Nephron progenitor cell (in vitro differentiated cells): Measurements from ENCODE around the gene FCRL3.

Experiments used
- DNase-seq: peaks from one replicate; pipeline ENCODE4 v3.0.0; 2021
- H3K27ac Mint-ChIP-seq: 2 replicates; pipeline ENCODE4 v1.8.0; 2021; ENCODE audit warnings: mild to moderate bottlenecking, moderate library complexity, mixed read lengths
- H3K27me3 Mint-ChIP-seq: 2 replicates; pipeline ENCODE4 v1.8.0; 2021; ENCODE audit warnings: mild to moderate bottlenecking, low read depth, mixed read lengths; ENCODE audit not compliant: poor library complexity
- H3K36me3 Mint-ChIP-seq: 2 replicates; pipeline ENCODE4 v1.8.0; 2021; ENCODE audit warnings: low read depth, mixed read lengths
- H3K4me1 Mint-ChIP-seq: 2 replicates; pipeline ENCODE4 v1.8.0; 2021; ENCODE audit warnings: mixed read lengths
- H3K4me3 Mint-ChIP-seq: 2 replicates; pipeline ENCODE4 v1.8.0; 2021; ENCODE audit warnings: mild to moderate bottlenecking, moderate library complexity, mixed read lengths
- H3K9me3 Mint-ChIP-seq: 2 replicates; pipeline ENCODE4 v1.8.0; 2021; ENCODE audit warnings: mild to moderate bottlenecking, moderate library complexity, mixed read lengths
- TF ChIP-seq, protein P1 (sequence below): fragments of 200-600 bp; sonication (generic); IDR thresholded peaks from 2 replicates; pipeline ENCODE4 v1.5.0; 2021; ENCODE audit warnings: antibody characterized with exemption

The FCRL3 gene

DNA sequence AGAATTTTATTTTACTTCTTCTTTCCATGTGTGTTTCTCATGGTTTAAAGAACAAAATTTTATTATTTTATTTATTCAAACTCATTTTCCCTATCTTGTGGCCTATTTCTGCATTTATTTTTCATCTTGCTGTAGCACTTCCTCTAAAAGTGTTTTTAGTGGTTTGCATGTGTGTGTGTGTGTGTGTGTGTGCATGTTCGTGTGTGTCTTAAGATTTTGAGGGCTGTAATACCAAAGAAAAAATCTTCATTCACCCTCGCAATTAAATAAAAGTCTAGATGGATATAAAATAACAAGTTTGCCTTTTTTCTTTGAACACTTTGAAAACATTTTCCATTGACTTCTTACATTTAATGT is 24.6 kb upstream of the FCRL3 start:
- no peaks in the 10 kb centered on the region for H3K4me1 Mint-ChIP-seq
- DNase-seq, result no peak

DNA sequence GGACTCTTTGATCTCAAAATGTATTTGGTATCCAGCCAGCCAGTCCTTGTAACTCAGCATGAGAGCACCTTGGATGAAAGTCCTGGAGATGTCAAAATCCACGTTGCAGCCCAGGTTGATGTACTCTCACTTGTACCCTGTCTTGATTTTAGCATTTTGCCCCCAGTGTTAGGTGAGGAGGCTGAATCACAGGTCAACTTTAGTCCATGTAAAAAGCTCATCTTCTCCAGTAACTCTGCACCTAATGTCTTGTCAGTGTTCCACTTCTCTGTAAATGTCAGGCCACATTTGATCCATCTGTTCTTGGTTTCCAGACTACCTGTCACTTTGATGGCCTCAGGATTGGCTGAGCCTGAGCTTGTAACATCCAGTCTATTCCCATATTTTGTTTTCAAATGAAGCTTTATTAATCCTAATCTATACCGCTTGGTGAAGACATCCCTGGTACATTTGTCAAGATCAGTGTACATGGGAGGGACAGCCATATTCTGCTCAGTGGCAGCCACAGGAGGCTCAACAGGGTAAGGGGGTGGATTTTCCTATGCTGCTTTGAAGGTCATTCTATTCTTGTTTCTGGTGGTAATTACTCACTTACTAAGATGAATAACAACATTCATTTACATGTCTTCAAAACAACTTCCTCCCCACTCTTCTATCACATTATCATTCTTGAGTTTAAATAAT is 24.1 kb upstream of the FCRL3 start:
- H3K36me3 Mint-ChIP-seq, result no peaks in the 10 kb centered on the region
- no peak overlapping the region for H3K27ac Mint-ChIP-seq
- H3K4me1 Mint-ChIP-seq, result no peaks in the 10 kb centered on the region
- H3K27me3 Mint-ChIP-seq, result peaks cover 3% of the 10 kb centered on the region
- TF ChIP-seq, protein P1, sequence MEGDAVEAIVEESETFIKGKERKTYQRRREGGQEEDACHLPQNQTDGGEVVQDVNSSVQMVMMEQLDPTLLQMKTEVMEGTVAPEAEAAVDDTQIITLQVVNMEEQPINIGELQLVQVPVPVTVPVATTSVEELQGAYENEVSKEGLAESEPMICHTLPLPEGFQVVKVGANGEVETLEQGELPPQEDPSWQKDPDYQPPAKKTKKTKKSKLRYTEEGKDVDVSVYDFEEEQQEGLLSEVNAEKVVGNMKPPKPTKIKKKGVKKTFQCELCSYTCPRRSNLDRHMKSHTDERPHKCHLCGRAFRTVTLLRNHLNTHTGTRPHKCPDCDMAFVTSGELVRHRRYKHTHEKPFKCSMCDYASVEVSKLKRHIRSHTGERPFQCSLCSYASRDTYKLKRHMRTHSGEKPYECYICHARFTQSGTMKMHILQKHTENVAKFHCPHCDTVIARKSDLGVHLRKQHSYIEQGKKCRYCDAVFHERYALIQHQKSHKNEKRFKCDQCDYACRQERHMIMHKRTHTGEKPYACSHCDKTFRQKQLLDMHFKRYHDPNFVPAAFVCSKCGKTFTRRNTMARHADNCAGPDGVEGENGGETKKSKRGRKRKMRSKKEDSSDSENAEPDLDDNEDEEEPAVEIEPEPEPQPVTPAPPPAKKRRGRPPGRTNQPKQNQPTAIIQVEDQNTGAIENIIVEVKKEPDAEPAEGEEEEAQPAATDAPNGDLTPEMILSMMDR, result no peak
- no peak overlapping the region for H3K4me3 Mint-ChIP-seq
- H3K9me3 Mint-ChIP-seq, result peaks cover 26% of the 10 kb centered on the region
- no peak for DNase-seq

More for the DNA sequence above, 24.6 kb upstream of the FCRL3 start:
- H3K27me3 Mint-ChIP-seq, result peaks cover 3% of the 10 kb centered on the region
- no peak overlapping the region for H3K27ac Mint-ChIP-seq
- H3K4me3 Mint-ChIP-seq, result no peak overlapping the region
- no peaks in the 10 kb centered on the region for H3K36me3 Mint-ChIP-seq
- TF ChIP-seq, protein P1, result no peak
- peaks cover 26% of the 10 kb centered on the region for H3K9me3 Mint-ChIP-seq

DNA sequence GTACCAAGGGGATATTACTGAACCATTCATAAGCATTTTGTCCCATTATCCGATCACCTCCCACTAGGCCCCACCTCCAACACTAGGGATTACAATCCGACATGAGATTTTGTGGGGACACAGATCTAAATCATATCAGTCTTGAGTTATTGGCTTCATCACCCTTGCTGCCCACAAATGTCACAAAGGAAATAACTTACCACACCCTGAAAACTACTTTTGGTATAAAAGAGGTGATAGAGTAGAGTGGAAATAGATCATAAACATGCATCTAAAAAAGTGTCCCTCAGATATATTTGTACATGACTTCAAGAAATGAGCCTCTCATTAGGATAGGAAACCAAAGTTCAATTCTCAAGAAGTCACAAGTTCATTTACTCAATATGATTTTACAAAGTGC is 22.6 kb upstream of the FCRL3 start:
- H3K27me3 Mint-ChIP-seq, result peaks cover 3% of the 10 kb centered on the region
- TF ChIP-seq, protein P1, result no peak
- H3K27ac Mint-ChIP-seq, result no peak overlapping the region
- no peak for DNase-seq
- no peaks in the 10 kb centered on the region for H3K4me1 Mint-ChIP-seq
- H3K4me3 Mint-ChIP-seq, result no peak overlapping the region
- H3K9me3 Mint-ChIP-seq, result peaks cover 26% of the 10 kb centered on the region
- no peaks in the 10 kb centered on the region for H3K36me3 Mint-ChIP-seq

DNA sequence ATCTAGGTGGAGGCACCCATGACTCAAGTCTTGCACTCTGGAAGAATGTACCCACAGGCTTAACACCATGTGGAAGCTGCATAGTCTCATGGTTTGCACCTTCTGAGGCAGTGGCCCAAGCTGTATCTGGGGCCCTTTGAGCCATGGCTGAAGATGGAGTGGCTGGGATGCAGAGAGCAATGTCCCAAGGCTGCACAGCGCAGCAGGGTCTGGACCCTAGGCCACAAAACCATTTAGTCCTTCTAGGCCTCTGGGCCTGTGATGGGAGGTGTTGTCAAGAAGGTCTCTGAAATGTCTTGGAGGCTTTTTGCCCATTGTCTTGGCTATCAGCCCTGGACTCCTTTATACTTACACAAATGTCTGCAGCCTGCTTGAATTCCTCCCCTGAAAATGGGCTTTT is 21.4 kb upstream of the FCRL3 start:
- H3K4me1 Mint-ChIP-seq, result no peaks in the 10 kb centered on the region
- no peak overlapping the region for H3K27ac Mint-ChIP-seq
- peaks cover 3% of the 10 kb centered on the region for H3K27me3 Mint-ChIP-seq

DNA sequence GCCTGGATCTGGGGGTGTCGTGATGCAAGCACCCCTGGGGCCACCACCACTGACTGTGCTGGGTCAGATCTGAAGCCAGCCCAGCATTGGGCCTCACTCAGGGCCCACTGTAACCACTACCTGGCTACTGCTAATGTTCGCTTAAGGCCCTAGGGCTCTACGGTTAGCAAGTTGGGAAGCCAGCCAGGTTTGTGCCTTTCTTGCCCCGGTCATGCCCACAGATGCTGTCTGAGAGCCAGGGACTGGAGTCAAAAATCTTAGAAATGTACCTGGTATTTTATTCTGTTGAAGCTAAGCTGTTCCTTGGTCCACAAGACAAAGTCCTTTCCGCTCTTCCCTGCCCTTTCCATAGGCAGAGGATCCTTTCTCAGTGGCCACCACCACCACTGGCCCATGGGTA is 15.2 kb upstream of the FCRL3 start:
- Mint-ChIP-seq H3K36me3 (no peaks in the 10 kb centered on the region), H3K4me3 (no peak overlapping the region), H3K27me3 (no peaks in the 10 kb centered on the region), H3K4me1 (no peaks in the 10 kb centered on the region), H3K9me3 (peaks cover 1% of the 10 kb centered on the region), H3K27ac (no peak overlapping the region)
- TF ChIP-seq, protein P1, result no peak
- DNase-seq, result no peak

More for the DNA sequence above, 21.4 kb upstream of the FCRL3 start:
- no peak overlapping the region for H3K4me3 Mint-ChIP-seq
- peaks cover 26% of the 10 kb centered on the region for H3K9me3 Mint-ChIP-seq
- no peaks in the 10 kb centered on the region for H3K36me3 Mint-ChIP-seq
- TF ChIP-seq, protein P1, result no peak
- no peak for DNase-seq

DNA sequence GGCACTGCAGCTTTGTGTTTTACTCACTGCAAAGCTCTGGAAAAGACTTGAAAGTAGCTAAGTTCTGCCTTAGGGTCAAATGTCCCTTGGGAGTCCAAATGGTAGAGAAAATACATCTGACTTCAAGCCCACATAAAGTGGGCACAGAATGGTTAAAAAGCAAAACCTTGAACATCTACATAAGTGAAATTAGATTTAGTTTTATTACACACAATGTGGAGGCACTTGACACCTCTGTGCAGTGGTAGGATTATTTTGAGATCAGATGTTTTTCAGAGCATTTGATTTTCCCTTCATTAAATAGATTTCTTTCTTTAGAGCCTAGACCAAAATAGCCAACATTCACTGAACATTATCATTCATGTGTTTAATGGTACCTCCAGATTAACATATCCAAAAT is 11.2 kb upstream of the FCRL3 start:
- TF ChIP-seq, protein P1, result no peak
- Mint-ChIP-seq H3K9me3 (no peaks in the 10 kb centered on the region), H3K4me3 (no peak overlapping the region), H3K27ac (no peak overlapping the region), H3K27me3 (peaks cover 7% of the 10 kb centered on the region), H3K4me1 (no peaks in the 10 kb centered on the region), H3K36me3 (no peaks in the 10 kb centered on the region)
- no peak for DNase-seq
